Measurements from ENCODE around the gene TEKT3. TPM values are rescaled to one million over a fixed set of nuclear protein-coding genes. Genes with fewer than 3 reads are reported as not detected.

TEKT3 gene
- total RNA-seq (2021) (not detected in 2 replicates), Bru-seq, nascent RNA (not detected), BruChase-seq, experiment 1, labeled RNA remaining after a 2-hour chase (percentile 8 among the genes with signal in this experiment), BruChase-seq, experiment 2, labeled RNA remaining after a 6-hour chase (percentile 6 among the genes with signal in this experiment)
- long read RNA-seq: 0 reads

GRCh38 chr17:15341385-15341849, at the start of gene TEKT3:
Gene TEKT3 (minus strand): TSS chr17:15341597. CDS start chr17:15331585, 10,012 bp downstream.
- BruUV-seq (replicated peaks): no TSS peak
- Histone ChIP-seq H3K4me2 (no peak within 1 kb of the TSS), H3K36me3 (ENCODE audit: low read depth) (no peaks in the 10 kb centered on the region), H2AFZ (no peak within 1 kb of the TSS), H3K4me3 (no peak within 1 kb of the TSS), H3K9me2 (ENCODE audit: insufficient read depth) (no peaks in the 10 kb centered on the region), H3K27me3 (ENCODE audit: insufficient read depth, low read depth) (peaks cover 50% of the 10 kb centered on the region), H3F3A (ENCODE audit: insufficient read depth, low read depth) (no peaks in the 10 kb centered on the region), H3K4me1 (replicated peaks; ENCODE audit: insufficient read depth) (no peaks in the 10 kb centered on the region), H3K79me2 (ENCODE audit: low read depth) (no peaks in the 10 kb centered on the region), H3K27ac (no peak within 1 kb of the TSS), H4K20me1 (ENCODE audit: insufficient read depth) (no peaks in the 10 kb centered on the region), H3K9me3 (ENCODE audit: insufficient read depth, low read depth) (no peaks in the 10 kb centered on the region)
- POLR2A ChIA-PET (ENCODE audit: unreplicated experiment): no interaction called here
- CTCF ChIA-PET: no interaction called here
- peak in 1 of 2 experiments; percentile 8 for DNase-seq
- TF ChIP-seq CTCF (conservative IDR thresholded peaks at IDR 0.05): no peak
- TF ChIP-seq EZH2 (IDR thresholded peaks at IDR 0.05; ENCODE audit: low read depth): no peak
- intact Hi-C loops (cut with micrococcal nuclease; ENCODE audit: unreplicated experiment): no loop called here

- H4K20me1 ChIP-seq (ENCODE audit: insufficient read depth): no peaks in the 10 kb centered on the region
- no peaks in the 10 kb centered on the region for H3K4me1 ChIP-seq (replicated peaks; ENCODE audit: insufficient read depth)
- ChIA-PET CTCF (no interaction called here), POLR2A (ENCODE audit: unreplicated experiment) (no interaction called here)
- no peaks in the 10 kb centered on the region for H3K36me3 ChIP-seq (ENCODE audit: low read depth)
- H2AFZ ChIP-seq: no peak overlapping the region
- no peaks in the 10 kb centered on the region for H3K79me2 ChIP-seq (ENCODE audit: low read depth)
- no TSS peak for BruUV-seq (replicated peaks)
- peaks cover 64% of the 10 kb centered on the region for H3K27me3 ChIP-seq (ENCODE audit: insufficient read depth, low read depth)
- intact Hi-C loops (cut with micrococcal nuclease; ENCODE audit: unreplicated experiment): no loop called here
- no peaks in the 10 kb centered on the region for H3K9me3 ChIP-seq (ENCODE audit: insufficient read depth, low read depth)
- no peak for TF ChIP-seq EZH2 (IDR thresholded peaks at IDR 0.05; ENCODE audit: low read depth)
- no peak for TF ChIP-seq CTCF (conservative IDR thresholded peaks at IDR 0.05)
- no peak for DNase-seq
- no peak overlapping the region for H3K4me3 ChIP-seq
- no peak overlapping the region for H3K27ac ChIP-seq
- H3K9me2 ChIP-seq (ENCODE audit: insufficient read depth): no peaks in the 10 kb centered on the region
- H3F3A ChIP-seq (ENCODE audit: insufficient read depth, low read depth): no peaks in the 10 kb centered on the region
- H3K4me2 ChIP-seq: no peak overlapping the region
These were observed 47.1 kb upstream of the TEKT3 start for GRCh38 chr17:15388356-15389041.

- H3K4me3 ChIP-seq: no peak overlapping the region
- intact Hi-C loops (cut with micrococcal nuclease; ENCODE audit: unreplicated experiment): no loop called here
- no peak for TF ChIP-seq EZH2 (IDR thresholded peaks at IDR 0.05; ENCODE audit: low read depth)
- no peak for TF ChIP-seq CTCF (conservative IDR thresholded peaks at IDR 0.05)
- H3K4me1 ChIP-seq (replicated peaks; ENCODE audit: insufficient read depth): no peaks in the 10 kb centered on the region
- DNase-seq: no peak
- no peaks in the 10 kb centered on the region for H3K36me3 ChIP-seq (ENCODE audit: low read depth)
- H3K9me2 ChIP-seq (ENCODE audit: insufficient read depth): no peaks in the 10 kb centered on the region
- peaks cover 67% of the 10 kb centered on the region for H3K27me3 ChIP-seq (ENCODE audit: insufficient read depth, low read depth)
- no peaks in the 10 kb centered on the region for H4K20me1 ChIP-seq (ENCODE audit: insufficient read depth)
- CTCF ChIA-PET: no interaction called here
- no peak overlapping the region for H2AFZ ChIP-seq
- no peaks in the 10 kb centered on the region for H3K9me3 ChIP-seq (ENCODE audit: insufficient read depth, low read depth)
- no peak overlapping the region for H3K27ac ChIP-seq
- POLR2A ChIA-PET (ENCODE audit: unreplicated experiment): no interaction called here
- no TSS peak for BruUV-seq (replicated peaks)
- H3K79me2 ChIP-seq (ENCODE audit: low read depth): no peaks in the 10 kb centered on the region
- no peak overlapping the region for H3K4me2 ChIP-seq
- no peaks in the 10 kb centered on the region for H3F3A ChIP-seq (ENCODE audit: insufficient read depth, low read depth)
These were observed 44.7 kb upstream of the TEKT3 start for GRCh38 chr17:15386083-15386482.
